Activated naive CD4-positive, alpha-beta T cell (primary cell): ENCODE results near the gene MGAT3.

Experiments
- DNase-seq, 4 experiments: peaks; one replicate each; lab custom pipeline; 2025; lab: John Stamatoyannopoulos, UW

MGAT3 gene

GRCh38 chr22:39528681-39529486, 72.1 kb downstream of the MGAT3 start:
- DNase-seq = peak; percentile 70 to 89 (median 84)

GRCh38 chr22:39529487-39529851, 72.7 kb downstream of the MGAT3 start:
- no peak for DNase-seq

GRCh38 chr22:39530116-39530515, 73.3 kb downstream of the MGAT3 start:
- no peak for DNase-seq

DNA sequence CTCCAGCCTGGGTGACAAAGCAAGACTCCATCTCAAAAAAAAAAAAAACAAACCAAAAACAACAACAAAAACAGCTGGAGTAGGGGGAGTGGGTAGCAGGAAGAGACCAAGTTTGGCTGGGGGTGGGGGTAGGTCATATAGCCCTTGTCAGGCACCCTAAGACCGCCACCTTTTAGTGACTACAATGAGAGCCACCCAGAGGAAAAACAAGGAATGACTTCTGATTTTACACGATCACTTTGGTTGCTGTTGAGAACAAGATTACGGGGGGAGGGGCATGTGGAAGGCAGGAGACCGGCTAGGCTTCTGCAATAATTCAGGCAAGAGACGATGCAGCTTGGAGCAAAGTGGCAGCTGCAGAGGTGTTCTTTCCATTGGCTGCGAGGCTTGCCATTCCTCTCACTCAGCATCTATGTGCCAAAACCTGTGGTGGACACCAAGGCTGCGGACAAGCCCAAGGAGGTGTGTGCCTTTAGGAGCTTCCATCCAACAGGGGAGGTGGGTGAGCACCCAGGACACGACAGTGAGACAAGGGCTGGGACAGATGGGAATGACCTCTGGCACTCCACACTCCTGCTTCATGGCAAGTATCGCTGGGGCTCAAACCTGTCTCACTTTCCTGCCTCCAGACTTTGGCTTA, 74.0 kb downstream of the MGAT3 start:
- DNase-seq = no peak

DNA sequence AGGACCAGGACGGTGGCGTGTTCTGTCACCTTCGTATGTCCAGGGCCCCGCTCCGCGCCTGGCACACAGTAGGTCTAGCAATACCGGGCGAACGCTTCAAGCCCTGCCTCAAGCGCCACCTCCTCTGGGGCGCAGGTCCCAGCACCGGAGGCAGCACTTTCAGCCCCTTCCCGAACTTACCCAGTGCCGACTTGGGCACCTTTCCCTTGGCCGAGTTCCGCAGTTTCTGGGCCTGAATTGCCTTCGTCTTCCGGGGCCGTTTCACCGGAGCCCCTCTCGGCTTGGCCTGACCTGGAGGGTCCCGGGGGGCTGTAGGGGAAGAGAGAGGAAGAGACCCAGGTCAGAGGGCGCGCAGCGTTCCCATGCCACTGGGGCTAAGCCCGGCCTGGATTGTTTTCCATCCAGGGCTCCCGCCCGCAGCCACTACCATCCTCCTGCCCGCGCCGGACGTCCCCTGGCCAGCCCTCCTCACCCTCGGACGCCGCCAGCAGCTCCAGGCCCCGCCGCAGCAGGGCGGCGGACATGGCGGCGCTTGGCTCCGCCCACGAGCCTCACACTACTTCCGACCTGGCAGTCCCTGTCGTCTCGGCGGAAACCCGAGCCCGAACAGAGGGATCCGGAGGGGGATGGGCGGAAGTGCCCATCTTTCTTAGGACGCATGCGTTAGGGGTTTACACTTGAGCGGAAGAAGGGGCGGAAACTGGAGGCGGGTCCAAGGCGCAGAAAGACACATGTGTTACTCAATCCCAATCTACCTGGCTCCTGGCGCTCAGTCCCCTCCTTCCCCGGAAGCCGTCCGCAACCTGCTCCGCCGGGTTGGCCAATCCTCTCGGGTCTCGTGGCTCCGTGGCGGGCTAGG, 75.6 kb downstream of the MGAT3 start, which contains the start of gene RPS19BP1:
Gene RPS19BP1, minus strand, starts transcription at position 534 of the 859 bp plus-strand sequence. Its CDS starts 10 bp downstream, at position 524.
- peak; percentile 93 to 99 (median 96) for DNase-seq

GRCh38 chr22:39534092-39534506, 77.3 kb downstream of the MGAT3 start:
- DNase-seq = no peak

DNA sequence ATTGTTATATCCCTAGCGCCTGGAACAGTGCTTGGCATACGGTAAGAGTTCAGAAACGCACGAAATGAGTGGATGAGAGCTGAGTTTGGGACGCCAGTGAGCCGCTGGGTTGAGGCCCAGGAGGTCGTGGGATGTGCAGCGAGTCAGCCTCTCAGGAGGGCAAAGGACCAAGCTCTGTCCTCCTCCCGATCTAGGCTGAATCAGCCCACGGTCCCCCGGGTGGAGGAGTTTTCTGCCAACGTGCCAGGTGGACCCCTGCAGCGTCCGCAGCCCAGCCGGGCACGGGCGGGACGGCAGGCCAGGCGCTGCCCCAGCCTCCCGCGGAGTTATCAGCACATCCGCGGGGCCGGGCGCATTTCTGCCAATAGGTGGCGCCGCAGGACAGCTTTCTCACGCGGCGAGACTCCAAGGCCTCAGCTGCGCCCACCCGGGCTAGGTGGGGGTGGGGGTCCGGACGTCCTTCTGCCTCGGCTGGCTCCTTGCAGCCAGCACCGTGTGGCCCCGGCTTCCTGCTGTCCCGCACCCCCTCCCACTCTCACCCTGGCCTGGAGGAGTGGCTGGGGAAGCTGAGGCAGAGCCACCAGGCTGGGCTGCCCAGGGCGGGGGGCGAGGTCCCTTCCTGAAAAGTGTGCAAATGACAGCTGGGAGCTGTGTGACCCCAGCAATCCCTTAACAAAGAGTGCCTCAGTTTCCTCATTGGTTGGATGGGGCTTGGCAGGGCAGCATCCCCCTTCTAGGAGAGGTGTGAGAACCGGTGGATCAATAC, 78.0 kb downstream of the MGAT3 start:
- peak; percentile 69 to 87 (median 76) for DNase-seq

GRCh38 chr22:39535357-39535725, 78.5 kb downstream of the MGAT3 start:
- DNase-seq = no peak

- DNase-seq = no peak
These were observed 79.1 kb downstream of the MGAT3 start for GRCh38 chr22:39535831-39536449.

DNA sequence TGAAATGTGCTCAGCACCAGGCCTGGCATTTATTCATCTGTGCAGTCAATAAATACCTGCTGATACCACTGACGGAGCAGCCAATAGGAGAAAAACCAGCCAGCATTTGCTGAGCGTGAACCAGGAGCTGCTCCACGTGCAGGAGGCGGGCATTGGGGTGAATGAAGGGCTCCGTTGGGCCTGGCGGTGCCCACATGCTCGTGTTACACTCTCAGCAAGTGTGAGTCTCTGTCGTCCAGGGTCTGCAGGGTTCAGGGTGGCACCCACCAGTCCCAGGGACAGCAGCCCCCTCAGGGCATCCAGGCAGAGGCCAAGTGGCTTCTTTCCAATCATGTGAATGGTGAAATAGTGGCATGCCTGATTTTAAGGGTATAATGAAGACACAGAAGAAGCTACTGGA, 79.9 kb downstream of the MGAT3 start:
- no peak for DNase-seq

DNA sequence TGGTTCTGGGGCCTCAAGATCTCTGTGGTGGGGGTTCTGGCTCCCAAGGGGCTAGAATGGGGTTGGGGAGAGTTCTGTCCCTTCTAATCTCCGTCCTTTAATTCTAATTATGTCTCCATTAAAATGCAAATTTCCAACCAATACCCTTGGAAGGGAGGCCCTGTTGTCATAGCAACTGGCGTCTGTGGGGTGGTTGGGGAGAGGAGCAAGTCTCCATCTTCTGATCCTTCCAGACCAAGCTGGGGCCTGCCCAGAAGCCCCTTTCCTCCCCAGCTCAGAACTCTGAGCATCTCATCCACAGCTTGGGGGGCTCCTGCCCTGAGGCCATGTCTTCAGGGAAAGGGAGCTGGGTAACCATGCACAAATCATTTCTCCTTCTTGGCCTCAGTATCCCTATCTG, 81.2 kb downstream of the MGAT3 start:
- DNase-seq = no peak
